ENCODE results near the gene WWOX. TPM values are rescaled to one million over a fixed set of nuclear protein-coding genes. Genes with fewer than 3 reads are reported as not detected.

WWOX gene
- total RNA-seq, 6 experiments from 2014 or later = 13.0 to 24.3 (median 16.5) TPM

DNA sequence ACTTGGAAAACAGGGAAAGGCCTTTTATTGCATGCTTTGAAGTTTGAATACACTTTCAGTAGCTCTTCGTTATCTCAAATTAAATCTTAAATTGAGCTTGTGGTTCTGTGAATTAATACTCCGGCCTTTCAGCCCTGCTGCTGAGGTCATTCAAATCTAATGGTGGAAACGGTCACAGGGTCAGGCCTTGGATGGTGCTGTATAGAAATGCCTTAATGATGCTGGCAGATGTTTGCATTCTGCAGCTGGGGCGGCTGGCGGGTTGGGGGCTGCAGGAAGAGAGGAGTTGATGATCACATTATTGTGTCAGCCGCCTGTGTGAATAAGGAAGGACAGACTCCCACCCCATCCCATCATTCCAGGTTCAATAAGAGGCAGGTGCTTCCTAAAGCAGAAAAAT, 723.6 kb downstream of the WWOX start:
- DNase-seq (no peak), ATAC-seq (no peak)
- Histone ChIP-seq H3K27ac (no peak overlapping the region), H3K4me1 (peaks cover 0 to 3% (median 0%) of the 10 kb centered on the region in 4 donors), H3K9me3 (peaks cover 0 to 19% (median 3%) of the 10 kb centered on the region in 4 donors), H3K4me3 (no peak overlapping the region), H3K27me3 (no peaks in the 10 kb centered on the region), H3K36me3 (no peaks in the 10 kb centered on the region)
- WGBS (ENCODE audit: insufficient coverage, low coverage, low lambda C conversion rate, missing lambda C conversion rate) = 83% methylated on average over 4 of the region's 6 CpGs
- intact Hi-C loops (cut with DNase I) = no loop called here
- TF ChIP-seq POLR2A (IDR thresholded peaks at IDR 0.05) (no peak), CTCF (IDR thresholded peaks at IDR 0.05) (no peak)

DNA sequence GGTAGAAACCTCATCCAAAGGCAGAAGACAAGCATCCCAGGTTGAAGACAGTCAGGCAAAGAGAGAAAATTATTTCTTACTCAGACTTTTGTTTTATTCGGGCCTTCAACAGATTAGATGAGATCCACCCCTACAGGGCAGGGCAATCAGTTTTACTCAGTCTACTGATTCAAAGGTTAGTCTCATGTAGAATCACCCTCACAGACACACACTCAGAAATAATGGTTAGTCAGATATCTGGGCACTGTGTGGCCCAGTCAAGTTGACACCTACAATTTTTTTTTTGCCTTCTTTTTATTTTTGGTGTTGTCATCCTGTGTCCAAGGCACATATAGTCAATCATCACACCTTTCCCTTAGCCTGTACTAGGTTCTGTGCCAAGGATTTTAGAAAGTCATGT, 729.8 kb downstream of the WWOX start:
- no peak overlapping the region for H3K4me3 ChIP-seq
- intact Hi-C loops (cut with DNase I) = no loop called here
- 83% methylated on average over 1 of the region's 1 CpG for WGBS (ENCODE audit: insufficient coverage, low coverage, low lambda C conversion rate, missing lambda C conversion rate)
- TF ChIP-seq CTCF (IDR thresholded peaks at IDR 0.05) (no peak), POLR2A (IDR thresholded peaks at IDR 0.05) (no peak)
- DNase-seq (no peak), ATAC-seq (no peak)
- no peaks in the 10 kb centered on the region for H3K4me1 ChIP-seq
- no peak overlapping the region for H3K27ac ChIP-seq
- no peaks in the 10 kb centered on the region for H3K27me3 ChIP-seq
- H3K9me3 ChIP-seq = no peaks in the 10 kb centered on the region
- no peaks in the 10 kb centered on the region for H3K36me3 ChIP-seq

GRCh38 chr16:78830599-78830998, 731.1 kb downstream of the WWOX start:
- H3K27me3 ChIP-seq = no peaks in the 10 kb centered on the region
- 81% methylated on average over 9 of the region's 9 CpGs for WGBS (ENCODE audit: insufficient coverage, low coverage, low lambda C conversion rate, missing lambda C conversion rate)
- H3K4me1 ChIP-seq = no peaks in the 10 kb centered on the region
- DNase-seq = no peak
- H3K36me3 ChIP-seq = no peaks in the 10 kb centered on the region
- H3K4me3 ChIP-seq = no peak overlapping the region
- no peaks in the 10 kb centered on the region for H3K9me3 ChIP-seq
- no peak overlapping the region for H3K27ac ChIP-seq
- no peak for TF ChIP-seq POLR2A (IDR thresholded peaks at IDR 0.05)
- TF ChIP-seq CTCF (IDR thresholded peaks at IDR 0.05) = no peak
- no peak for ATAC-seq
- intact Hi-C loops (cut with DNase I) = no loop called here

DNA sequence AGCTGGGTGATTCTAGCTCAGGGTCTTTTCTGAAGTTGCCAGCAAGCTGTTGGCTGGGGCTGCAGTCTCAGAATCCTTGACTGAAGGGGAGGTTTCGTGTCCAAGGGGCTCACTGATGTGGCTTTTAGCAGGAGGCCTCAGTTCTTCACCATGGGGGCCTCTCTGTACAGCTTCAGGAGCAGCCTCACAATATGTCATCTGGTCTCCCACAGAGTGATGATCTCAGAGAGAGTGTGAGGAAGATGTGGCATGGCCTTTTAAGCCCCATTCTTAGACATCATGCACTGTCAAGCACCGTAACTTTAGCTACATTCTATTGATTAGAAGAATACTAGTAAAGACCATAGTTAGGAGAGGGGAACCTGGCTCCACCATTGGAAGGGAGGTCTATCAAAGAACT, 732.6 kb downstream of the WWOX start:
- Histone ChIP-seq H3K4me1 (no peaks in the 10 kb centered on the region), H3K27ac (no peak overlapping the region), H3K36me3 (no peaks in the 10 kb centered on the region), H3K27me3 (no peaks in the 10 kb centered on the region), H3K4me3 (no peak overlapping the region), H3K9me3 (no peaks in the 10 kb centered on the region)
- no peak for DNase-seq
- TF ChIP-seq POLR2A (IDR thresholded peaks at IDR 0.05) = no peak
- no peak for TF ChIP-seq CTCF (IDR thresholded peaks at IDR 0.05)
- ATAC-seq = no peak
- intact Hi-C loops (cut with DNase I) = no loop called here
- 100% methylated on average over 1 of the region's 2 CpGs for WGBS (ENCODE audit: insufficient coverage, low coverage, low lambda C conversion rate, missing lambda C conversion rate)

All from right lobe of liver (tissue), 6 donors.